ENCODE data around the gene PHKA1.
"Not testable (repeated sequence)": the region's sequence is repeated elsewhere in the genome, so short reads cannot be mapped to it uniquely, and the experiment has no call there.

The PHKA1 gene

DNA sequence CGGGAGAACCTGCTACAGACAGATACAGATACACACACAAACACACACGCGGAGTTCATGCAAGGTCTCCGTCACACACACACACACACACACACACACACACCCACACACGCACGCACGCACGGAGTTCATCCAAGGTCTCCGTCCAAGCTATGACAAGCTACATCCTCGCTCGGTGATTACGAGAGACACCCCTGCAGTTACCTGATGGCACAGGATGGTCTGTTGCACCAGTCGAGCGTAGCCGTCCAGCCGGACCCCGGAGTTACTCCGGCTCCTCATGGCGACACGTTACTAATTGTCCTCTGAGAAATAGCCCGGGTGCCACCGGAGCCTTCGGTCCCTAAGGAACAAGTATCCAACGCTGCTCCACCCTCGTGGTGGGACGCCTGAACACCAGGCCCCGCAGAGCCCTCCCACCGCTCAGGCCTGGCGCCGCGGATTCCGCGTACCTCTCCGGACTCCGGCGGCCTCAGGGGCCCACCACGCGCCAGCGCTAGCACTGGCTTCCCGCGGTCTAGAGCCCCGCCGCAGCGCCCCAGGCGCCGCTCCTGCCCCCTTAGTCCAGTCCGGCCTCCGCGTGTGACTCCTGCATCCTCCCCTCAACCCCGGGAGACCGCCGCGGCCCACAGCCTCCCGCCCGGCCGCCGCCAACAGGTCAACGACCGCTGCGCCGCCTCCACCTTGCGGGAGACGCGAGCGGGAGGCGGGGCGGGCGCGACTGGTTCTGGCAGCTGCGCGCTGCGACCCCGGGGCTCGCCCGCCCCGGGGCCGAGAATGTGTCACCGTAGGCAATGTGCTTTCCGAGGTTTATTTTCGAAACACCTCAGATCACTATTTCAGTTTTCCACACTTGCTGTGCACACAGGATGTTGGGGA is at the start of gene PHKA1:
Gene PHKA1, minus strand, starts transcription at position 708 of the 879 bp plus-strand sequence. Its CDS starts 426 bp downstream, at position 282.
- Mint-ChIP-seq H3K27ac (peak within 1 kb of the TSS; percentile 49), H3K4me1 (ENCODE audit: low read depth) (peaks cover 16% of the 10 kb centered on the region), H3K27me3 (peaks cover 21% of the 10 kb centered on the region), H3K4me3 (peak within 1 kb of the TSS; percentile 78)
- H3K36me3 Mint-ChIP-seq (ENCODE audit: low read depth); H3K9me3 Mint-ChIP-seq: not testable (repeated sequence)

DNA sequence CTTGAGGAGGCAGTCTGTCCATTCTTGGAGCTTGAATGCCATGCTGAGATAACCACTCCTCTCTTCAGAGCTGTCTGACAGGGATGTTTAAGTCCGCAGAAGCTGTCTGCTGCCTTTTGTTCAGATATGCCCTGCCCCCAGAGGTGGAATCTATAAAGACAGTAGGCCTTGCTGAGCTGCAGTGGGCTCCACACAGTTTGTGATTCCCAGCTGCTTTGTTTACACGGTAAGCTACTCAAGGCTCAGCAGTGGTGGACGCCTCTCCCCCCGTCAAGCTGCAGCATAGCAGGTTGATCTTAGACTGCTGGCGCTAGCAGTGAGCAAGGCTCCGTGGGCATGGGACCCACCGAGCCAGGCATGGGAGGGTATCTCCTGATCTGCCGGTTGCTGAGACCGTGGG is 46.3 kb upstream of the PHKA1 start:
- H3K4me3 Mint-ChIP-seq; H3K36me3 Mint-ChIP-seq (ENCODE audit: low read depth); H3K9me3 Mint-ChIP-seq; H3K27me3 Mint-ChIP-seq; H3K4me1 Mint-ChIP-seq (ENCODE audit: low read depth); H3K27ac Mint-ChIP-seq: not testable (repeated sequence)

DNA sequence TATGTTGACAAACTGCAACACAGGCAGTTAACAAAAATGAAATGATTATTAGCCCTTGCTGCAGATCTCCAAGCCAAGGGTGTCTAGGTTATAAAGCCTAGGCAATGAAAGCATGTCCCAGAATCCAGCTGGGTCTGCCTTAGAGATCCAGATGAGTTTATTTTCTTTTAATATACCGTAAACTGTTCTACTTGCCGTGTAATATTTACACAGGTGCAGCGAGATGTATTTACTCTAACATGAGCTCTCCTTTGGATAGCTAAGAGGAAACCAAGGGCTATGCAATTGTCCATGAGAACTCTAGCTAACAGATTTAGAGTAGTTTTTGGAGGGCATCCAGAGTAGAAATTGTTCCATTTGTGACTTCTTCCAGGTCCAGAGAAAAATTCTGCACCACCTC is 34.4 kb upstream of the PHKA1 start:
- not testable (repeated sequence) for H3K27me3 Mint-ChIP-seq; H3K4me3 Mint-ChIP-seq; H3K36me3 Mint-ChIP-seq (ENCODE audit: low read depth); H3K27ac Mint-ChIP-seq; H3K4me1 Mint-ChIP-seq (ENCODE audit: low read depth); H3K9me3 Mint-ChIP-seq

DNA sequence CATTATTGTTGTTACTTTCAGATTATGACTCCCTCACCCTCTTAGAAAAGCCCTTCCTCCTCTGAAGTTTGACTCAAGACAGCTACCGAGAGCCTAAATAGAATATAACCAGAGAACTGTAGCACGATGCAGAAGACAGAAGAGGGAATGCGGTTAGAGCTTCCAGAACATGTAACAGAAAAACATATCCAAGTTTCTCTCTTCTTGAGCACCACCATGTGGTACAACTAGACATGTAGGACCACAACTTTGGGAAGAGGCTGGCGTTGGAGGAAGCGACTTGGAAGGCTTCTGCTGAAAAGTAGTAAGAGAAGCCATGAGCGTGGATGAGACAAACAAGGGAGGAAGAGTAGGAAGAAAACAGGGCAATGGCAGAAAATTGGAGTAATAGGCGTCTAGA is 31.4 kb upstream of the PHKA1 start:
- H3K4me3 Mint-ChIP-seq; H3K27ac Mint-ChIP-seq; H3K9me3 Mint-ChIP-seq; H3K27me3 Mint-ChIP-seq; H3K4me1 Mint-ChIP-seq (ENCODE audit: low read depth); H3K36me3 Mint-ChIP-seq (ENCODE audit: low read depth): not testable (repeated sequence)

DNA sequence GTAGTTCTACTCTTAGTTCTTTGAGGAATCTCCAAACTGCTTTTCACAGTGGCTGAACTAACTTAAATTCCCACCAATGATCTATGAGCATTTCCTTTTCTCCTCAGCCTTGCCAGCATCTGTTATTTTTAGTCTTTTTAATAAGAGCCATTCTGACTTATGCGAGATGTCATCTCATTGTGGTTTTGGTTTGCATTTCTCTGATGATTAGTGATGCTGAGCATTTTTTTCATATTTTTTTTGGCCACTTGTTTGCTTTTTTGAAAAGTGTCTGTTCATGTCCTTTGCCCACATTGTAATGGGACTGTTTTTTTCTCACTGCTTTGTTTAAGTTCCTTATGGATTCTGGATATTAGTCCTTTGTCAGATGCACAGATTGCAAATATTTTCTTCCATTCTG is 21.5 kb upstream of the PHKA1 start:
- Mint-ChIP-seq H3K27me3 (peaks cover 36% of the 10 kb centered on the region), H3K4me1 (ENCODE audit: low read depth) (no peaks in the 10 kb centered on the region)

DNA sequence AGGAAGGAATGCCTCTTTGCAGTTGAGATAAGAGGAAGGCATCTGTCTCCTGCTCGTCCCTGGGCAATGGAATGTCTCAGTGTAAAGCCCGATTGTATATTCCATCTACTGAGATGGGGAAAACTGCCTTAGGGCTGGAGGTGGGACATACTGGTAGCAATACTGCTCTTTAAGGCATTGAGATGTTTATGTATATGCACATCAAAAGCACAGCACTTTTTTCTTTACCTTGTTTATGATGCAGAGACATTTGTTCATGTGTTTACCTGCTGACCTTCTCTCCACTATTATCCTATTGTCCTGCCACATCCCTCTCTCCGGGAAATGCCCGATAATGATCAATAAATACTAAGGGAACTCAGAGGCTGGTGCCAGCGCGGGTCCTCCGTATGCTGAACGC is 19.5 kb upstream of the PHKA1 start:
- H3K9me3 Mint-ChIP-seq; H3K27ac Mint-ChIP-seq; H3K36me3 Mint-ChIP-seq (ENCODE audit: low read depth); H3K4me1 Mint-ChIP-seq (ENCODE audit: low read depth); H3K4me3 Mint-ChIP-seq: not testable (repeated sequence)
- peaks cover 34% of the 10 kb centered on the region for H3K27me3 Mint-ChIP-seq

More for the DNA sequence above, 21.5 kb upstream of the PHKA1 start:
- Mint-ChIP-seq H3K36me3 (ENCODE audit: low read depth) (no peaks in the 10 kb centered on the region), H3K9me3 (no peaks in the 10 kb centered on the region), H3K27ac (no peak overlapping the region), H3K4me3 (no peak overlapping the region)

DNA sequence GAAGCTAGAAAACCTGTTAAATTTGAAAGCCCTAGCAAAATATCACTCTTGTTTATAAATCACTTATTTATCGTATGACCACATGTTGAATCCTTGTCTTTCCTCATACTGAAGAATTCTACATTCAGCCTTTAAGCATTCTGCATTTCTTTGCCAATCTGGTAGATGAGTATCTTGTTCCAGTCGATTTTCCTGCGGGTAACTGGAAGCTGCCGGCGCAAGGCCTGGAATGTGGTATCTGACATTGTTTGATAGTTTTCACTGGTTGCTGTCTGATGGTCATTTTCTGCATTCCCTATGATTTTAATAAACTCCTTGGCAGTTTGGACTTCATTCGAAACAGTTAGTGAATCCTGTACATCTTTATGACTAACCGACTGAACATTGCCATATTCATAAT is 13.7 kb upstream of the PHKA1 start:
- Mint-ChIP-seq H3K4me1 (ENCODE audit: low read depth) (no peaks in the 10 kb centered on the region), H3K36me3 (ENCODE audit: low read depth) (no peaks in the 10 kb centered on the region), H3K4me3 (no peak overlapping the region), H3K27me3 (peaks cover 16% of the 10 kb centered on the region), H3K9me3 (no peaks in the 10 kb centered on the region), H3K27ac (no peak overlapping the region)

DNA sequence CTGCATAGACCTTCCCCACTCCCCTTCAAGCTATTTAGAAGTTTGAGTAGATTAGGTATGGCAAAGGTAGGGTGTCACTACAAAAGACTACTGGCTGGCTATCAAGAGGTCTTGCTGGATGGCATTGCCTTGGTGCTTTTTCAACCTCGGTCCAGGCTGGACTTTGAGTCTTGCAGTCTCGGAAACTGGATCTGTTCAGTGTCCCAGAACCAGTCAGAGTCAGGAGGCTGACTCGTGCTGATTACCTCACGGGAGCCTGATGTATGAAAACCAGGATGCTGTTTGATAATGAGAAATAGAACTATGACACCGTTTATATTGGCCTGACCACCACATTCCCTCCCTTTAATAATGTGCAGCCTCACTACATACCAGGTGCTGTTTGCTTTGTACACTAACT is 2.7 kb upstream of the PHKA1 start:
- Mint-ChIP-seq H3K9me3 (no peaks in the 10 kb centered on the region), H3K27ac (no peak overlapping the region), H3K4me1 (ENCODE audit: low read depth) (peaks cover 16% of the 10 kb centered on the region), H3K36me3 (ENCODE audit: low read depth) (peaks cover 6% of the 10 kb centered on the region), H3K4me3 (no peak overlapping the region), H3K27me3 (peaks cover 19% of the 10 kb centered on the region)

DNA sequence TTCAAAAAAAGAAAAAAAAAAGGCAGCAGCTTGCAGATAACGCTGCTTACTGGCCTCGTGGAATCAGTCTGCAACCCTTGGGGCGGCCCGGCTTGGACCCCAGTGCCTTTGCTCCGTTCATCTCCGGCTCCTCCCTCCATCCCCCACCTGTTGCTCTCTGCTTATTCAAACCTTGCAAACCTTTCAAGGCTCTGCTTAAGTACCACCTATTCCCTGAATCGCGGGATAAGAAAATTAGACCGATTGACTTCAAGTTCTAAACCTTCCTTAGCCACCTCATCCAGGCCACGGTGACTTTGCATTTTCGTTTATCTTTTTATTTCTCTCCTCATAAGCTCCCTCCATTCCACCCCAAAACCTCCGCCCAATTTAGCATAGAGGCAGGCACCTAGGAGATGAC is 1.4 kb upstream of the PHKA1 start:
- H3K9me3 Mint-ChIP-seq = no peaks in the 10 kb centered on the region
- H3K27ac Mint-ChIP-seq = no peak overlapping the region

GRCh38 chrX:72714478-72714916 is 391 bp upstream of the PHKA1 start:
- Mint-ChIP-seq H3K9me3 (no peaks in the 10 kb centered on the region), H3K4me1 (ENCODE audit: low read depth) (peaks cover 16% of the 10 kb centered on the region), H3K4me3 (peak overlapping the region; percentile 78), H3K27ac (peak overlapping the region; percentile 49), H3K36me3 (ENCODE audit: low read depth) (peaks cover 6% of the 10 kb centered on the region), H3K27me3 (peaks cover 19% of the 10 kb centered on the region)

More for the DNA sequence above, 1.4 kb upstream of the PHKA1 start:
- Mint-ChIP-seq H3K4me1 (ENCODE audit: low read depth) (peaks cover 16% of the 10 kb centered on the region), H3K27me3 (peaks cover 19% of the 10 kb centered on the region), H3K4me3 (no peak overlapping the region), H3K36me3 (ENCODE audit: low read depth) (peaks cover 6% of the 10 kb centered on the region)

- H3K36me3 Mint-ChIP-seq (ENCODE audit: low read depth) = peaks cover 6% of the 10 kb centered on the region
- H3K4me1 Mint-ChIP-seq (ENCODE audit: low read depth) = peaks cover 16% of the 10 kb centered on the region
- peaks cover 21% of the 10 kb centered on the region for H3K27me3 Mint-ChIP-seq
- no peaks in the 10 kb centered on the region for H3K9me3 Mint-ChIP-seq
- H3K4me3 Mint-ChIP-seq = peak overlapping the region; percentile 78
- H3K27ac Mint-ChIP-seq = no peak overlapping the region
These were observed 976 bp downstream of the PHKA1 start for GRCh38 chrX:72713130-72713529.

- peak overlapping the region; percentile 78 for H3K4me3 Mint-ChIP-seq
- H3K27me3 Mint-ChIP-seq = peaks cover 21% of the 10 kb centered on the region
- H3K9me3 Mint-ChIP-seq = no peaks in the 10 kb centered on the region
- H3K36me3 Mint-ChIP-seq (ENCODE audit: low read depth) = peaks cover 6% of the 10 kb centered on the region
- H3K27ac Mint-ChIP-seq = no peak overlapping the region
- peaks cover 16% of the 10 kb centered on the region for H3K4me1 Mint-ChIP-seq (ENCODE audit: low read depth)
These were observed 1.9 kb downstream of the PHKA1 start for GRCh38 chrX:72712094-72712755.

DNA sequence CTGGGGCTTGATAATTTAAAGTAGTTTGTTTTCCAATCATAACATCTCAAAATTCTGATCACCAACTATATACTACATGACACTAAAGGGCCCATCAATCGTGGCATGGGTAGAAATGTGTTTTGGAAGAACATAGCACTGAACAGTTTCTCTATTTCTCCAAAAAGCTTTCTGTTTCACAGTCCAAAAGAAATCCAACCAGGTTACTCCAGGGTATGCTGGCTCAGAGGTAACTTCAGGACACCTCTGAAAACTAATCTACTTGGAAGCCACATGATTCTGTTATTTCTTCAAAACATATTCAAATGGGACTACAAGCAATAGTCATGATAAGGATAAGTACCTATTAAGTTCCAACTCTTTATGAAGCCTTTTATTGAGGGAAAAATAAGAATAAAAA is 8.3 kb downstream of the PHKA1 start:
- H3K4me3 Mint-ChIP-seq = no peak overlapping the region
- H3K9me3 Mint-ChIP-seq = no peaks in the 10 kb centered on the region
- H3K36me3 Mint-ChIP-seq (ENCODE audit: low read depth) = peaks cover 4% of the 10 kb centered on the region
- no peaks in the 10 kb centered on the region for H3K4me1 Mint-ChIP-seq (ENCODE audit: low read depth)
- peaks cover 2% of the 10 kb centered on the region for H3K27me3 Mint-ChIP-seq
- no peak overlapping the region for H3K27ac Mint-ChIP-seq

GRCh38 chrX:72705111-72705510 is 9.0 kb downstream of the PHKA1 start:
- Mint-ChIP-seq H3K9me3 (no peaks in the 10 kb centered on the region), H3K4me1 (ENCODE audit: low read depth) (no peaks in the 10 kb centered on the region), H3K27ac (no peak overlapping the region), H3K27me3 (peaks cover 2% of the 10 kb centered on the region), H3K4me3 (no peak overlapping the region), H3K36me3 (ENCODE audit: low read depth) (peaks cover 4% of the 10 kb centered on the region)

DNA sequence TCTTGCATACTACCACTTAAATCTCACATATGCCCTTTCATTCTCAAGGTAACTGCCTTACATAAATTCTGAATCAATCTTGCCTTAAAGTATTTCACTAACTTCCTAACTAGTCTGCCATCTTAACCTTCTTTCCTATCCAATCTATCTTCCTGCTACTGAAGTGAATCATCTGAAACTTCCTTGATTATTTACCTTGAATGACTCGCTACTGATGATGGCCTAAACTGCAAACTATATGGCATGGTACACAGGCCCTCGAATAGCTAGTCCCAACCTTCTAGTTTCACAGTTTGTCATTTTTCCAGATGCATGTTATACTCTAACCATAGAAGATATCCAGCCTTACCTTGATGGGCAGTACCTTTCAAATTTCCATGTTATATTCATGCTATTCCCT is 19.9 kb downstream of the PHKA1 start:
- no peaks in the 10 kb centered on the region for H3K4me1 Mint-ChIP-seq (ENCODE audit: low read depth)
- H3K27me3 Mint-ChIP-seq = no peaks in the 10 kb centered on the region
- no peak overlapping the region for H3K4me3 Mint-ChIP-seq
- peaks cover 4% of the 10 kb centered on the region for H3K36me3 Mint-ChIP-seq (ENCODE audit: low read depth)
- no peaks in the 10 kb centered on the region for H3K9me3 Mint-ChIP-seq
- H3K27ac Mint-ChIP-seq = no peak overlapping the region
